NT2/D1 (cell line): ENCODE measurements around the gene ULK4.

Source experiments
- DNase-seq: peaks from one replicate; pipeline ENCODE4 v3.0.0-alpha.2; 2011; ENCODE audit warnings: low read depth, low spot score
- H3K27me3 ChIP-seq: 2 replicates; pipeline ENCODE4 v1.6.0; 2011; ENCODE audit warnings: mild to moderate bottlenecking; ENCODE audit not compliant: insufficient read length, insufficient read depth
- H3K36me3 ChIP-seq: 2 replicates; pipeline ENCODE4 v1.6.1; 2011; ENCODE audit warnings: mild to moderate bottlenecking, low read length, mixed read lengths; ENCODE audit not compliant: insufficient read depth, insufficient read length
- H3K4me1 ChIP-seq: 2 replicates; pipeline ENCODE4 v1.5.1; 2011; ENCODE audit not compliant: insufficient read depth, insufficient read length
- H3K4me3 ChIP-seq: 2 replicates; pipeline ENCODE4 v1.5.1; 2011; ENCODE audit warnings: low read depth; ENCODE audit not compliant: insufficient read length
- H3K9ac ChIP-seq: 2 replicates; pipeline ENCODE4 v1.6.0; 2011; ENCODE audit warnings: low read depth; ENCODE audit not compliant: insufficient read length
- H3K9me3 ChIP-seq: 2 replicates; pipeline ENCODE4 v1.5.1; 2011; ENCODE audit warnings: mild to moderate bottlenecking, low read length; ENCODE audit not compliant: insufficient read depth
- SUZ12 ChIP-seq: IDR thresholded peaks from 2 replicates; pipeline ENCODE4 v1.6.1; 2011; ENCODE audit not compliant: insufficient read length, insufficient read depth; ENCODE audit errors: extremely low read depth
- YY1 ChIP-seq: IDR thresholded peaks from 2 replicates; pipeline ENCODE4 v1.6.1; 2011; ENCODE audit not compliant: insufficient read length, insufficient read depth
- ZNF274 ChIP-seq: IDR thresholded peaks from 2 replicates; pipeline ENCODE4 v1.6.1; 2011; ENCODE audit warnings: mild to moderate bottlenecking, low read depth, low read length

The ULK4 gene

DNA sequence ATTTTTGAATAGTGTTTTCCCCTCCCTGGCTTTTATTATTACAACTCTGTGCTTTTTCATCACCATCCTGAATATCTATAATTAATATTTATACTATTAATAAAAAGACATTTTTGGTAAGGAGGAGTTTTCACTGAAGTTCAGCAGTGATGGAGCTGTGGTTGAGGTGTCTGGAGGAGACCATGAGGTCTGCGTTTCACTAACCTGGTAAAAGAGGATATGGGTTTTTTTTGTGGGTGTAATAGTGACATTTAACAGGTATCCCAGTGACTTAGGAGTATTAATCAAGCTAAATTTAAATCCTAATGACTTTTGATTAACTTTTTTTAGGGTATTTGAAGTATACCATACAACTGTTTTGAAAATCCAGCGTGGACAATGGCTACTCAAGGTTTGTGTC lies 738.2 kb downstream of the ULK4 start:
- Histone ChIP-seq H3K9ac (no peak overlapping the region), H3K9me3 (no peaks in the 10 kb centered on the region), H3K36me3 (peaks cover 63% of the 10 kb centered on the region), H3K4me1 (no peaks in the 10 kb centered on the region), H3K27me3 (no peaks in the 10 kb centered on the region), H3K4me3 (no peak overlapping the region)
- TF ChIP-seq YY1 (no peak), ZNF274 (no peak), SUZ12 (no peak)
- no peak for DNase-seq

DNA sequence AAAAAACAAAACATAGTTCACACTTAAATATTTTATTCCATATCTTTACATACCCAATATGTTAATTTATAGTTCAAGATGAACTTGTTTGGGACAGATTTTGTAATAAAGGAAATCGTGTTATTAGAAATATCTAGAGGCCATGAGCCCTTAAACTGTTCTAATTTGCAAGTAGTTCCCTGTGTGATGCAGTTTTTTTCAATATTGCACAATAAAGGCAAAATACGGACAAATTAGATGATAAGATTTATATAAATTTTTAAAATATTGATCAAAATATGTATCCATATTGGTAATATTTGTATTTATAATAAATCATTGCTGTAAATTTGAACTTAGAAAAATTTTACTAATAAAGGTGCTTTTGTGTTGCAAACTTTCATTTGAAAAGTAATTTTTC lies 738.8 kb downstream of the ULK4 start:
- Histone ChIP-seq H3K9me3 (no peaks in the 10 kb centered on the region), H3K4me1 (no peaks in the 10 kb centered on the region), H3K27me3 (no peaks in the 10 kb centered on the region), H3K9ac (no peak overlapping the region), H3K36me3 (peaks cover 60% of the 10 kb centered on the region), H3K4me3 (no peak overlapping the region)
- DNase-seq, result no peak
- TF ChIP-seq YY1 (no peak), ZNF274 (no peak), SUZ12 (no peak)

DNA sequence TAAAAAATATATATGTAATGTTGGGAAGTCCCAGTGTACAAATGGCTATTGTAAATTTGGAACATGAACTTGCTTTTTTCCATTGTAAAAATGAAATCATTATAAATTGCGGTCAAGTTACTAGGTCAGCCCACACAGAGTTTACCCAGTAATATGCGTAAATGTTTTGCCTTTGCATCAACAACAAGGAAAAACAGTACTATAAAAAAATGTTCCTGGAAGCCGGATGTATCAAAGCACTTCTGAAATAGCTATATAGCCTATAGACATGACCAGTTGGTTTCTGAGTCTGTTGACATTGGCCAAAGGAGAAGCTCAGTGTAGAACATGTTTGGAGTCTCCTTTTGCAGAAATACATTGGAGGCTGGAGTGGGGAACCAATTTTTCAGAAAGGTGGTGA lies 739.4 kb downstream of the ULK4 start:
- no peaks in the 10 kb centered on the region for H3K27me3 ChIP-seq
- no peaks in the 10 kb centered on the region for H3K9me3 ChIP-seq
- no peak overlapping the region for H3K4me3 ChIP-seq
- H3K36me3 ChIP-seq, result peaks cover 56% of the 10 kb centered on the region
- no peak for DNase-seq
- no peak overlapping the region for H3K9ac ChIP-seq
- TF ChIP-seq YY1 (no peak), ZNF274 (no peak), SUZ12 (no peak)
- no peaks in the 10 kb centered on the region for H3K4me1 ChIP-seq

DNA sequence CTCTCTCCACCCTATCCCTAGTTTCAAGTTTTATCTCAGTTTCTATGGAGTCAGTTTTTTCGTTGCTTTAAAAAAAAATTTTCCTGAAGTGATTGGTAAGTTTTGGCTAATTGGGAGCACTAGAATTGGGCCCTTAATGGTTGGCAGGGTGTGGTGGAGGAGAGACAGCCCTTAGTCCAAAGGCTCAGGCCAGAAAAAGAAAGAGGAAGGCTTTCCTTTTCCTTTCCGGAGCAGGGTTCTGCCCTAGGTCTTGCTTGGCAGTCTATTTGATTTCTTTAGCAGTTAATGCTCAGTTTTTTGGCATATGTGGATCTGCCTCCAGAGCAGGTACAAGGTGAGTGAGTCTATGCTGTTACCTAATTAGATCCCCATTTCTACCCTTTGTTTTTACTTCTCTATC lies 739.9 kb downstream of the ULK4 start:
- peaks cover 51% of the 10 kb centered on the region for H3K36me3 ChIP-seq
- DNase-seq, result no peak
- H3K9ac ChIP-seq, result no peak overlapping the region
- no peaks in the 10 kb centered on the region for H3K27me3 ChIP-seq
- H3K4me1 ChIP-seq, result no peaks in the 10 kb centered on the region
- H3K9me3 ChIP-seq, result no peaks in the 10 kb centered on the region
- TF ChIP-seq YY1 (no peak), SUZ12 (no peak), ZNF274 (no peak)
- H3K4me3 ChIP-seq, result no peak overlapping the region

DNA sequence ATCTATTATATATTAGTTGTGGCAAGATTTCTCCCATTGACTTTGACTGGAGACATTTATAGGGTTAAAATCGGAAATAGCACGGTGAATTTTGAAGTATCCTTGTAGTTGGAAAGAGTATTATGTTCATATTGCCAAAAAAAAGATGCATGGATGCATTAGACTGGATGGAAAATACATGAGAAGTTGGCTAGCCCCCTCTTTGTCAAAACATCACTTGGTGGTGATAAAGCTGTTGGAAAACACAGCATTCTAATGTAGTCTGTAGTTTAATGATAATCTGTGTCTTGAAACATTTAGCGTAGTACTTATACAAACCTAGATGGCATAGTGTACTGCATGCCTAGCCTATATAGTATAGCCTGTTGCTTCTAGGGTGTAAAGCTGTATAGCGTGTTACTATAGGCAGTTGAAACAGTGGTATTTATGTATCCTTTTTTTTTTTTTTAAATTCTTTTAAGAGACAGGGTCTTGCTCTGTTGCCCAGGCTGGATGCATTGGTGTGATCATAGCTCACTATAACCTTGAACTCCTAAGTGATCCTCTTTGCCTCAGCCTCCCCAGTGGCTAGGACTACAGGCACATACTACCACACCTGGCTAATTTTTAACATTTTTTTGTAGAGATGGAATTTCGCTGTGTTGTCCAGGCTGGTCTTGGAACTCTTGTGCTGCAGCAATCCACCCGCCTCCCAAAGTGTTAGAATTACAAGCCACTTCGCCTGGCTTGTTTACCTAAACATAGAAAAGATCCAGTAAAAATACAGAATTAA lies 740.8 kb downstream of the ULK4 start:
- TF ChIP-seq YY1 (no peak), ZNF274 (no peak)
- no peak for DNase-seq

DNA sequence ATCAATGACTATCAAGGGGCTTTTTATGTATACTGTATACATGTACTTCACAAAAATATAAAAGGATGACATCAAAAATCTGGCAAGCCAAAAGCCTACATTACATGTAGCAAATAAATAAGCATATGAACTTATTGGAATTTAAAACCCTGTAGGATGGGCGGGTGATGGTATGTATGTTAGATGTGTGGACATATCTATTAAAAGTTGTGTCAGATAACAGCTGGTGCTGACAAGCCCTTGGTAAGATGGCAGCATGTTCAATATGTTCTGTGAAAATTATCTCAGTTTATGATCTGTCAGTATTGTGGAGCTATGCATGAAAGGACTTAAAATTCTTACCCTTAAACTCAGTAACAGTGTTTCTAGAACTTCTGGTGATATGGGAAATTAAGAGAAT lies 742.5 kb downstream of the ULK4 start:
- Histone ChIP-seq H3K36me3 (peaks cover 25% of the 10 kb centered on the region), H3K4me3 (no peak overlapping the region), H3K27me3 (no peaks in the 10 kb centered on the region), H3K9me3 (no peaks in the 10 kb centered on the region), H3K9ac (no peak overlapping the region), H3K4me1 (no peaks in the 10 kb centered on the region)
- TF ChIP-seq ZNF274, result no peak
- TF ChIP-seq YY1, result no peak
- TF ChIP-seq SUZ12, result no peak
- no peak for DNase-seq

More for the DNA sequence above, 740.8 kb downstream of the ULK4 start:
- Histone ChIP-seq H3K9ac (no peak overlapping the region), H3K9me3 (no peaks in the 10 kb centered on the region), H3K36me3 (peaks cover 42% of the 10 kb centered on the region), H3K4me1 (no peaks in the 10 kb centered on the region), H3K27me3 (no peaks in the 10 kb centered on the region), H3K4me3 (no peak overlapping the region)

DNA sequence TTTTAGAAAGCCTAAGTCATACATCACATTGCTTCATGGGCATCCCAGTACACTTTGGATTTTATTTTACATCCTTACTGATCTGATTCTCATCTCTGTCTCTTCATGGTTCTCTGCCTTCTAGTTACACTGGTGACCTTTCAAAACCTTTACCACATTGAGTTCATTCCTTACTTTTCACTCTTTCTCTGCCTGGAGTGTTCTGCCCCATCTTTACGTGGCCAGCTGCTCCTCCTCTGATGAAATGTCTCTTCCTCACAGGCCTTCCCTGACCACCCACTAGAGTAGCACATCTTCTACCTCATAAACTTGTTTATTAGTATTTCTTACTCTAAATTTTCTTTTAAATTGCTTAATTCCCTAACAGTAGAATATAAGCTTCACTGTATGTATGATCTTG lies 744.9 kb downstream of the ULK4 start:
- TF ChIP-seq SUZ12 (no peak), YY1 (no peak), ZNF274 (no peak)
- Histone ChIP-seq H3K27me3 (no peaks in the 10 kb centered on the region), H3K4me1 (peaks cover 3% of the 10 kb centered on the region), H3K36me3 (peaks cover 8% of the 10 kb centered on the region), H3K9me3 (no peaks in the 10 kb centered on the region), H3K4me3 (no peak overlapping the region), H3K9ac (no peak overlapping the region)
- DNase-seq, result no peak
